Spleen (tissue), 7 donors: ENCODE measurements around the gene SHANK1.

ENCODE experiments used
- POLR2A ChIP-seq, 3 donors: fragments of 450-650 bp; IDR thresholded peaks; one replicate each; pipeline ENCODE4 v1.5.1; 2017; ENCODE audit warnings: antibody characterized with exemption in 3 of 3, mild to moderate bottlenecking in 1 of 3
- TF ChIP-seq, protein P1 (sequence below), 11 experiments: fragments of 200-600 bp in 7 of 11; fragments of 450-650 bp in 4 of 11; sonication (generic) in 4 of 11; IDR thresholded peaks in 8 of 11; conservative IDR thresholded peaks in 3 of 11; 1 replicate in 7 of 11; 2 replicates in 4 of 11; pipeline versions ENCODE4 v1.4.0 to v1.8.0; 2016 to 2021; ENCODE audit warnings: antibody characterized with exemption in 11 of 11, inconsistent platforms in 4 of 11, mild to moderate bottlenecking in 1 of 11
- donor health status: DM: no; HTN: no; CAD: no; lungs with moderate emphysema.
- donor health status: DM: no; HTN: no; CAD: no.
- donor health status: DM: no; HTN: no; CAD: no.

DNA sequence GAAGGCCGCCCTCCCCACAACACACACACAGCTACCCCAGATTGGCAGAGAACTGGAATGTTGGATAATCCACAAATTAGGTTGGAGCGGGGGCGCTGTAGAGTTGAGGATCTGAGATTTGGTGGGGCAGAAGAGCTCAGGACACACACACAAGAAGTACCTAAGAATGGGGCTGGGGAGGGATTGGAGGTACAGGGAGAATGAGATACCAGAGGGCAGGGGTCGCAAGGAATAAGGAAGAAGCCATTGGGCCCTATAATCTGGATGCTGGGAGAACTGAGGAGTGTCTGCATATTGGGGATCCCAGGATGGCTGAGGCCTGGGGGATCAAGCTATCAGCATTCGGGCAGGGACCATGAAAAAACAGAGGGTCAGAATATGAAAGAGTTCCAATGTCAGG lies 91.5 kb downstream of the SHANK1 start:
- TF ChIP-seq, protein P1, sequence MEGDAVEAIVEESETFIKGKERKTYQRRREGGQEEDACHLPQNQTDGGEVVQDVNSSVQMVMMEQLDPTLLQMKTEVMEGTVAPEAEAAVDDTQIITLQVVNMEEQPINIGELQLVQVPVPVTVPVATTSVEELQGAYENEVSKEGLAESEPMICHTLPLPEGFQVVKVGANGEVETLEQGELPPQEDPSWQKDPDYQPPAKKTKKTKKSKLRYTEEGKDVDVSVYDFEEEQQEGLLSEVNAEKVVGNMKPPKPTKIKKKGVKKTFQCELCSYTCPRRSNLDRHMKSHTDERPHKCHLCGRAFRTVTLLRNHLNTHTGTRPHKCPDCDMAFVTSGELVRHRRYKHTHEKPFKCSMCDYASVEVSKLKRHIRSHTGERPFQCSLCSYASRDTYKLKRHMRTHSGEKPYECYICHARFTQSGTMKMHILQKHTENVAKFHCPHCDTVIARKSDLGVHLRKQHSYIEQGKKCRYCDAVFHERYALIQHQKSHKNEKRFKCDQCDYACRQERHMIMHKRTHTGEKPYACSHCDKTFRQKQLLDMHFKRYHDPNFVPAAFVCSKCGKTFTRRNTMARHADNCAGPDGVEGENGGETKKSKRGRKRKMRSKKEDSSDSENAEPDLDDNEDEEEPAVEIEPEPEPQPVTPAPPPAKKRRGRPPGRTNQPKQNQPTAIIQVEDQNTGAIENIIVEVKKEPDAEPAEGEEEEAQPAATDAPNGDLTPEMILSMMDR (IDR thresholded peaks at IDR 0.05 in 8 of 11, conservative IDR thresholded peaks at IDR 0.05 in 3 of 11) = no peak
- no peak for TF ChIP-seq POLR2A (IDR thresholded peaks at IDR 0.05)
